Osteoblast (primary cell): Measurements from ENCODE around the gene EFCAB11. TPM values are rescaled to one million over a fixed set of nuclear protein-coding genes. Genes with fewer than 3 reads are reported as not detected.

Experiments
- DNase-seq: peaks from one replicate; pipeline ENCODE4 v3.0.0; 2011; ENCODE audit warnings: low spot score, mixed read lengths; ENCODE audit not compliant: insufficient read length; ENCODE audit errors: missing footprints
- H2AFZ ChIP-seq: 2 replicates; pipeline ENCODE4 v1.6.0; 2011; ENCODE audit warnings: mild to moderate bottlenecking, low read length
- H3K27ac ChIP-seq: 2 replicates; pipeline ENCODE4 v1.5.1; 2011; ENCODE audit warnings: mild to moderate bottlenecking, low read depth, low read length, moderate library complexity
- H3K27me3 ChIP-seq: 2 replicates; pipeline ENCODE4 v1.6.0; 2012; ENCODE audit warnings: mild to moderate bottlenecking, control low read depth, inconsistent platforms, low read length, moderate library complexity; ENCODE audit not compliant: insufficient read depth
- H3K36me3 ChIP-seq: 2 replicates; pipeline ENCODE4 v1.5.1; 2011; ENCODE audit warnings: mild to moderate bottlenecking, low read length, control low read depth, moderate library complexity; ENCODE audit not compliant: insufficient read depth
- H3K4me1 ChIP-seq: 2 replicates; pipeline ENCODE4 v1.5.1; 2011; ENCODE audit warnings: mild to moderate bottlenecking, low read length, control low read depth, moderate library complexity; ENCODE audit not compliant: insufficient read depth
- H3K4me2 ChIP-seq: 2 replicates; pipeline ENCODE4 v1.6.0; 2011; ENCODE audit warnings: mild to moderate bottlenecking, low read length; ENCODE audit not compliant: insufficient read depth
- H3K4me3 ChIP-seq: fragments of 200-600 bp; sonication (generic); 3 replicates; pipeline ENCODE4 v1.5.1; 2012; ENCODE audit warnings: mild to moderate bottlenecking, low read length, inconsistent platforms; ENCODE audit not compliant: insufficient read depth
- H3K79me2 ChIP-seq: 2 replicates; pipeline ENCODE4 v1.6.0; 2012; ENCODE audit warnings: mild to moderate bottlenecking, low read length, control low read depth, inconsistent platforms; ENCODE audit not compliant: insufficient read depth
- H3K9me3 ChIP-seq: 2 replicates; pipeline ENCODE4 v1.5.1; 2011; ENCODE audit warnings: low read depth, low read length, control low read depth
- H4K20me1 ChIP-seq: 2 replicates; pipeline ENCODE4 v1.6.0; 2012; ENCODE audit warnings: mild to moderate bottlenecking, low read length, control low read depth; ENCODE audit not compliant: insufficient read depth
- total RNA-seq: library from RNA; depleted of rRNA; stranded (reverse); fragments of >200 nt; gene quantifications from 2 replicates; pipeline ENCODE4 v1.2.3, GENCODE V29; 2012
- TF ChIP-seq, protein P1 (sequence below): IDR thresholded peaks from 2 replicates; pipeline ENCODE4 v1.5.1; 2011; ENCODE audit warnings: mild to moderate bottlenecking, low read depth, low read length, moderate library complexity; ENCODE audit errors: extremely low read depth

The EFCAB11 gene
- total RNA-seq, 1 donor: 6.9 TPM

DNA sequence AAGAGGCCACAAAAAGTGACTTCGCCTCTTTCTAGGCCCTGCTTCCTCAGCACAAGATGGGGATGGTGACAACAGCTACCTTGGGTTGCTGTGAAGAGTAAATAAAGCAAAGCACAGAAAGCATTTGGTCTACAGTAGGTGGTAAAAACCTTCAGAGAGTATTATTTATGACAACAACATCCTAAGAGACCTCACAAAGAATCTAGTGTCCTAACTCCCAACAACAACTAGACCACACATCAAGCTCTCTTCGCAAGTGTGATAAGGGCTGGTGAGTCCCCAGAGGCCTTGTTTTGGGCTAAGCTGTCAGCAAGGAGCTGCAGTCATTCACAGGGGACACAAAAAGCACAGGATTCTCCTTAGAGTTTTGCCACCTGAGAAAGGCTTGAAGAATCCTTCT is 84.9 kb downstream of the EFCAB11 start:
- DNase-seq: no peak
- no peak overlapping the region for H3K4me2 ChIP-seq
- H2AFZ ChIP-seq: no peak overlapping the region
- no peak overlapping the region for H3K4me3 ChIP-seq
- no peaks in the 10 kb centered on the region for H4K20me1 ChIP-seq
- no peaks in the 10 kb centered on the region for H3K27me3 ChIP-seq
- TF ChIP-seq, protein P1, sequence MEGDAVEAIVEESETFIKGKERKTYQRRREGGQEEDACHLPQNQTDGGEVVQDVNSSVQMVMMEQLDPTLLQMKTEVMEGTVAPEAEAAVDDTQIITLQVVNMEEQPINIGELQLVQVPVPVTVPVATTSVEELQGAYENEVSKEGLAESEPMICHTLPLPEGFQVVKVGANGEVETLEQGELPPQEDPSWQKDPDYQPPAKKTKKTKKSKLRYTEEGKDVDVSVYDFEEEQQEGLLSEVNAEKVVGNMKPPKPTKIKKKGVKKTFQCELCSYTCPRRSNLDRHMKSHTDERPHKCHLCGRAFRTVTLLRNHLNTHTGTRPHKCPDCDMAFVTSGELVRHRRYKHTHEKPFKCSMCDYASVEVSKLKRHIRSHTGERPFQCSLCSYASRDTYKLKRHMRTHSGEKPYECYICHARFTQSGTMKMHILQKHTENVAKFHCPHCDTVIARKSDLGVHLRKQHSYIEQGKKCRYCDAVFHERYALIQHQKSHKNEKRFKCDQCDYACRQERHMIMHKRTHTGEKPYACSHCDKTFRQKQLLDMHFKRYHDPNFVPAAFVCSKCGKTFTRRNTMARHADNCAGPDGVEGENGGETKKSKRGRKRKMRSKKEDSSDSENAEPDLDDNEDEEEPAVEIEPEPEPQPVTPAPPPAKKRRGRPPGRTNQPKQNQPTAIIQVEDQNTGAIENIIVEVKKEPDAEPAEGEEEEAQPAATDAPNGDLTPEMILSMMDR: no peak
- H3K36me3 ChIP-seq: no peaks in the 10 kb centered on the region
- no peaks in the 10 kb centered on the region for H3K79me2 ChIP-seq
- peaks cover 4% of the 10 kb centered on the region for H3K4me1 ChIP-seq
- no peaks in the 10 kb centered on the region for H3K9me3 ChIP-seq
- no peak overlapping the region for H3K27ac ChIP-seq

GRCh38 chr14:89866458-89866857 is 88.1 kb downstream of the EFCAB11 start:
- Histone ChIP-seq H3K79me2 (no peaks in the 10 kb centered on the region), H3K4me1 (peaks cover 4% of the 10 kb centered on the region), H3K27ac (no peak overlapping the region), H3K27me3 (no peaks in the 10 kb centered on the region), H3K4me2 (no peak overlapping the region), H3K9me3 (no peaks in the 10 kb centered on the region), H2AFZ (no peak overlapping the region), H3K36me3 (no peaks in the 10 kb centered on the region), H3K4me3 (no peak overlapping the region), H4K20me1 (no peaks in the 10 kb centered on the region)
- no peak for DNase-seq
- TF ChIP-seq, protein P1: no peak

GRCh38 chr14:89865153-89865552 is 89.4 kb downstream of the EFCAB11 start:
- Histone ChIP-seq H3K79me2 (no peaks in the 10 kb centered on the region), H3K4me2 (no peak overlapping the region), H3K36me3 (no peaks in the 10 kb centered on the region), H2AFZ (no peak overlapping the region), H3K27ac (no peak overlapping the region), H3K27me3 (no peaks in the 10 kb centered on the region), H3K4me3 (no peak overlapping the region), H3K4me1 (peaks cover 4% of the 10 kb centered on the region), H3K9me3 (no peaks in the 10 kb centered on the region), H4K20me1 (no peaks in the 10 kb centered on the region)
- DNase-seq: no peak
- TF ChIP-seq, protein P1: no peak

DNA sequence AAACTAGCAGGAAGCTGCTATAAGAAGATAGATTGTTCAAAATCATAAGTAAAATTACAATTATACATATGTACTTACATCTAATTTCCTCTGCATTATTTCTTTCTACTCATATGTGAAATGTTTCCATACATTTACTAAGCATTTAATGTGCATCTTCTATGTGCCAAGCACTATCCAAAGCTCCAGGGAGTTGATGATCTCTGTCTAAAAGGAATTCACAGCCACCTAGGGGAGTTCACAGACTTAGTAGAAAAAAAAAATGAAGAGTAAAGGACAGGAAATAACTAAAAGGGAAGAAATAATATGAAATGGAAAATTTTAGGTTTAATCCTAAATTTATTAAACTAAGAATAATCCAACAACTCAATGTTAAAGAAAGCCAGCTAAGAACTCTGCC is 91.7 kb downstream of the EFCAB11 start:
- TF ChIP-seq, protein P1: no peak
- Histone ChIP-seq H3K36me3 (no peaks in the 10 kb centered on the region), H2AFZ (no peak overlapping the region), H3K4me3 (no peak overlapping the region), H3K9me3 (no peaks in the 10 kb centered on the region), H3K4me1 (peaks cover 4% of the 10 kb centered on the region), H3K79me2 (no peaks in the 10 kb centered on the region), H4K20me1 (no peaks in the 10 kb centered on the region), H3K4me2 (no peak overlapping the region), H3K27ac (no peak overlapping the region), H3K27me3 (no peaks in the 10 kb centered on the region)
- DNase-seq: no peak
